Measurements from ENCODE around the gene MAN1B1. TPM values are rescaled to one million over a fixed set of nuclear protein-coding genes. Genes with fewer than 3 reads are reported as not detected.
A peak's percentile ranks its signal among the peaks of the same experiment; 100 is the strongest.

Gene MAN1B1
- total RNA-seq, 1 donor from 2014 or later: 34.1 TPM

- intact Hi-C loops (cut with DNase I): no loop called here
- Histone ChIP-seq H3K4me1 (peaks cover 12% of the 10 kb centered on the region), H3K4me3 (no peak overlapping the region), H3K9me3 (no peaks in the 10 kb centered on the region), H3K27ac (no peak overlapping the region), H3K36me3 (no peaks in the 10 kb centered on the region), H3K27me3 (no peaks in the 10 kb centered on the region)
- no peak for TF ChIP-seq POLR2AphosphoS5 (IDR thresholded peaks at IDR 0.05; ENCODE audit: insufficient read depth in 1 of 2, low read depth in 1 of 2)
- TF ChIP-seq POLR2A (IDR thresholded peaks at IDR 0.05): no peak
- no peak for TF ChIP-seq CTCF (IDR thresholded peaks at IDR 0.05)
- DNase-seq (ENCODE audit: extremely low spot score in 2 of 2): no peak
Measured at GRCh38 chr9:137152844-137153405, 66.1 kb downstream of the MAN1B1 start.

- no peak for DNase-seq (ENCODE audit: extremely low spot score in 2 of 2)
- peak overlapping the region in 1 of 2 donors; percentile 3 for H3K4me3 ChIP-seq
- intact Hi-C loops (cut with DNase I): no loop called here
- H3K27me3 ChIP-seq: peaks cover 9% of the 10 kb centered on the region
- H3K4me1 ChIP-seq: peaks cover 19% of the 10 kb centered on the region
- H3K9me3 ChIP-seq: no peaks in the 10 kb centered on the region
- TF ChIP-seq POLR2A (IDR thresholded peaks at IDR 0.05): no peak
- TF ChIP-seq CTCF (IDR thresholded peaks at IDR 0.05): no peak
- TF ChIP-seq POLR2AphosphoS5 (IDR thresholded peaks at IDR 0.05; ENCODE audit: insufficient read depth in 1 of 2, low read depth in 1 of 2): no peak
- H3K27ac ChIP-seq: no peak overlapping the region
- H3K36me3 ChIP-seq: no peaks in the 10 kb centered on the region
Measured at GRCh38 chr9:137156567-137157375, 70.0 kb downstream of the MAN1B1 start.

- TF ChIP-seq POLR2AphosphoS5 (IDR thresholded peaks at IDR 0.05; ENCODE audit: insufficient read depth in 1 of 2, low read depth in 1 of 2) (no peak), CTCF (IDR thresholded peaks at IDR 0.05) (no peak), POLR2A (IDR thresholded peaks at IDR 0.05) (no peak)
- intact Hi-C loops (cut with DNase I): no loop called here
- H3K27me3 ChIP-seq: peaks cover 17% of the 10 kb centered on the region
Measured at GRCh38 chr9:137157618-137158415, 71.0 kb downstream of the MAN1B1 start.

GRCh38 chr9:137158625-137159024 lies 71.8 kb downstream of the MAN1B1 start:
- Histone ChIP-seq H3K27ac (no peak overlapping the region), H3K9me3 (no peaks in the 10 kb centered on the region), H3K36me3 (no peaks in the 10 kb centered on the region), H3K27me3 (peaks cover 18% of the 10 kb centered on the region), H3K4me3 (no peak overlapping the region), H3K4me1 (peaks cover 37% of the 10 kb centered on the region)
- no peak for TF ChIP-seq POLR2AphosphoS5 (IDR thresholded peaks at IDR 0.05; ENCODE audit: insufficient read depth in 1 of 2, low read depth in 1 of 2)
- no peak for TF ChIP-seq POLR2A (IDR thresholded peaks at IDR 0.05)
- no peak for TF ChIP-seq CTCF (IDR thresholded peaks at IDR 0.05)
- intact Hi-C loops (cut with DNase I): no loop called here
- no peak for DNase-seq (ENCODE audit: extremely low spot score in 2 of 2)

More at GRCh38 chr9:137157618-137158415, 71.0 kb downstream of the MAN1B1 start:
- Histone ChIP-seq H3K27ac (no peak overlapping the region), H3K9me3 (no peaks in the 10 kb centered on the region), H3K4me1 (peaks cover 29% of the 10 kb centered on the region), H3K4me3 (no peak overlapping the region), H3K36me3 (no peaks in the 10 kb centered on the region)
- no peak for DNase-seq (ENCODE audit: extremely low spot score in 2 of 2)

Small RNA genes within 50 kb of the gene (small RNA-seq; reads per million reads assigned to genes)
- not detected for gene RF00153

Other genes with a start within 250 kb of the MAN1B1 start
- 1.2 TPM for gene AJM1, start 244.5 kb upstream of the MAN1B1 start, total RNA-seq
- gene PHPT1, start 237.6 kb upstream of the MAN1B1 start, total RNA-seq: 38.1 TPM
- 3.2 TPM for gene MAMDC4, start 234.6 kb upstream of the MAN1B1 start, total RNA-seq
- gene EDF1, start 220.7 kb upstream of the MAN1B1 start, total RNA-seq: 257 TPM
- 12.8 TPM for gene TRAF2, start 200.5 kb upstream of the MAN1B1 start, total RNA-seq
- 125 TPM for gene FBXW5, start 142.2 kb upstream of the MAN1B1 start, total RNA-seq
- gene C8G, start 141.7 kb upstream of the MAN1B1 start, total RNA-seq: not detected
- not detected for gene LCN12, start 134.7 kb upstream of the MAN1B1 start, total RNA-seq
- gene PTGDS, start 109.5 kb upstream of the MAN1B1 start, total RNA-seq: 301 TPM
- gene LCNL1, start 104.0 kb upstream of the MAN1B1 start, total RNA-seq: 2.0 TPM
- 62.9 TPM for gene PAXX, start 94.6 kb upstream of the MAN1B1 start, total RNA-seq
- gene CLIC3, start 90.4 kb upstream of the MAN1B1 start, total RNA-seq: 23.6 TPM
- 44.0 TPM for gene ABCA2, start 58.7 kb upstream of the MAN1B1 start, total RNA-seq
- gene FUT7, start 54.9 kb upstream of the MAN1B1 start, total RNA-seq: not detected
- 67.5 TPM for gene NPDC1, start 40.8 kb upstream of the MAN1B1 start, total RNA-seq
- gene ENTPD2, start 32.9 kb upstream of the MAN1B1 start, total RNA-seq: 4.9 TPM
- 2.7 TPM for gene SAPCD2, start 16.4 kb upstream of the MAN1B1 start, total RNA-seq
- 13.3 TPM for gene UAP1L1, start 9.5 kb upstream of the MAN1B1 start, total RNA-seq
- gene DPP7, start 27.7 kb downstream of the MAN1B1 start, total RNA-seq: 152 TPM
- 0.74 TPM for gene GRIN1, start 52.2 kb downstream of the MAN1B1 start, total RNA-seq
- not detected for gene LRRC26, start 83.1 kb downstream of the MAN1B1 start, total RNA-seq
- not detected for gene TMEM210, start 85.1 kb downstream of the MAN1B1 start, total RNA-seq
- gene ANAPC2, start 101.6 kb downstream of the MAN1B1 start, total RNA-seq: 30.0 TPM
- 49.8 TPM for gene SSNA1, start 101.7 kb downstream of the MAN1B1 start, total RNA-seq
- gene TPRN, start 113.8 kb downstream of the MAN1B1 start, total RNA-seq: 6.9 TPM
- 24.6 TPM for gene TMEM203, start 118.7 kb downstream of the MAN1B1 start, total RNA-seq
- gene NDOR1, start 118.7 kb downstream of the MAN1B1 start, total RNA-seq: 12.0 TPM
- gene RNF208, start 135.3 kb downstream of the MAN1B1 start, total RNA-seq: 0.98 TPM
- 24.3 TPM for gene CYSRT1, start 138.2 kb downstream of the MAN1B1 start, total RNA-seq
- 0.74 TPM for gene RNF224, start 140.5 kb downstream of the MAN1B1 start, total RNA-seq
- gene SLC34A3, start 143.9 kb downstream of the MAN1B1 start, total RNA-seq: not detected
- gene TUBB4B, start 154.3 kb downstream of the MAN1B1 start, total RNA-seq: 312 TPM
- gene STPG3, start 164.3 kb downstream of the MAN1B1 start, total RNA-seq: not detected
- gene NELFB, start 168.3 kb downstream of the MAN1B1 start, total RNA-seq: 44.0 TPM
- gene TOR4A, start 190.7 kb downstream of the MAN1B1 start, total RNA-seq: 13.0 TPM
- 29.5 TPM for gene NRARP, start 215.3 kb downstream of the MAN1B1 start, total RNA-seq